Activated T-helper 1 cell treated with anti-CD3 and anti-CD28 coated beads, Interleukin-12 subunit alpha, Interleukin-12 subunit beta, Interleukin-2, Interleukin-4 antibody, amounts not matched to agents 30 ng/mL and 10 ng/mL and 1 ng/mL, durations not matched to agents 14 hours and 24 hours and 36 hours (primary cell): ENCODE measurements around the gene B3GAT1. TPM values are rescaled to one million over a fixed set of nuclear protein-coding genes. Genes with fewer than 3 reads are reported as not detected.

Experiments used
- DNase-seq: peaks from one replicate; pipeline ENCODE4 v3.0.0; 2021; ENCODE audit warnings: low spot score
- H3K27ac Mint-ChIP-seq: one replicate; pipeline ENCODE4 v1.8.0; 2021; ENCODE audit warnings: mild to moderate bottlenecking, mixed read lengths
- H3K27me3 Mint-ChIP-seq: one replicate; pipeline ENCODE4 v1.8.0; 2022; ENCODE audit warnings: mild to moderate bottlenecking, moderate library complexity, mixed read lengths; ENCODE audit not compliant: insufficient read depth
- H3K36me3 Mint-ChIP-seq: one replicate; pipeline ENCODE4 v1.8.0; 2021; ENCODE audit warnings: low read depth, mixed read lengths
- H3K4me1 Mint-ChIP-seq: one replicate; pipeline ENCODE4 v1.8.0; 2021; ENCODE audit warnings: low read depth, mixed read lengths
- H3K4me3 Mint-ChIP-seq: one replicate; pipeline ENCODE4 v1.8.0; 2021; ENCODE audit warnings: mild to moderate bottlenecking, moderate library complexity, mixed read lengths
- H3K9me3 Mint-ChIP-seq: one replicate; pipeline ENCODE4 v1.8.0; 2021; ENCODE audit warnings: mixed read lengths
- intact Hi-C: fragments of 100-400 bp; cut with micrococcal nuclease; formaldehyde crosslinking; loops from one replicate; pipeline ENCODE4 v1.15.1; 2024
- total RNA-seq: library from RNA; stranded (reverse); gene quantifications from 2 replicates; pipeline ENCODE4 v1.2.3, GENCODE V29; 2022

Gene B3GAT1
- total RNA-seq, 1 donor from 2014 or later: 0.13 TPM

DNA sequence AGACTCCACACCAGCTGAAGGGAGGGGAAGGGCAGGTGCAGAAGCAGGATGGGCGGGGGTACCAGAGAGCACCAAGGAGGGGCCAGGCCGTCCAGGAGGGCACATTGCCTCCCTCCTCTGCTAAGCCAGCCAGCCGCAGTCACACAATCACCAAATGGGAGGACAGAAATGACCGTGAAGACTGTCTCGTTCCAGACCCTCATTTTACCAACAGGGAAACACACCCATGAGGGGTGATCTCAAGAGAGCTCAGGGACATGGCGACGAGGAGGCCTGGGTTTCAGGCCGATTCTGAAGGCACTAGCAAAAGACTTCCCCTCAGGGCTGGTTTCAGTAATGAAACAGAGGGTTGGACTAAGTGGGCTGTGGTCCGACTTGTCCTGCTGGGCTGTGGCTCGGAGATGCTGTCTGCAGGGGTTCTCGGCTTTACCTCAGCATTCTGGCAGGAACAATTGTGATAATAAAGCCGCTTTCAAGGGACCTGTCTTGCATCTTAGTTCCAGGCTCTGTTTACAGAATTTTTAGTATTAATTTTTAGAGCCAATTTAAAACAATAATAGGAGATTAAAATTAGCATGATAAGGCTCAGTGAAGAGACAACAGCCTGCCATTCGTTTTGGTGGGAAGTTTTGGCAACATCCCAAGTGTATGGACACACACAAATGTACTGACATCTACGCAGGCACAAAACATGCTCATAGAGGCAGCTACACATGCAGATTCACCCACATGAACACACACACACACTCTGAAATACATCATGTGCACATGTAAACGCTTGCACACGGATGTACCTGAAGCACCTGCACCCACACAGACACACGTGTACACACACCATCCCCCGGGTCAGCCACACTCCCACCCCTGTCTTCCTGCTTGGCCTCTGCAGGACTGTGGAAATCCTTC lies 2.0 kb upstream of the B3GAT1 start:
- Mint-ChIP-seq H3K27me3 (peaks cover 68% of the 10 kb centered on the region), H3K27ac (no peak overlapping the region), H3K4me1 (peaks cover 6% of the 10 kb centered on the region), H3K4me3 (no peak overlapping the region), H3K9me3 (no peaks in the 10 kb centered on the region), H3K36me3 (no peaks in the 10 kb centered on the region)
- DNase-seq: no peak
- intact Hi-C loops: loop anchor here (5.0 kb wide), 1 partner anchor 162 kb away; the partner anchor contains the start of genes ACAD8 and THYN1

DNA sequence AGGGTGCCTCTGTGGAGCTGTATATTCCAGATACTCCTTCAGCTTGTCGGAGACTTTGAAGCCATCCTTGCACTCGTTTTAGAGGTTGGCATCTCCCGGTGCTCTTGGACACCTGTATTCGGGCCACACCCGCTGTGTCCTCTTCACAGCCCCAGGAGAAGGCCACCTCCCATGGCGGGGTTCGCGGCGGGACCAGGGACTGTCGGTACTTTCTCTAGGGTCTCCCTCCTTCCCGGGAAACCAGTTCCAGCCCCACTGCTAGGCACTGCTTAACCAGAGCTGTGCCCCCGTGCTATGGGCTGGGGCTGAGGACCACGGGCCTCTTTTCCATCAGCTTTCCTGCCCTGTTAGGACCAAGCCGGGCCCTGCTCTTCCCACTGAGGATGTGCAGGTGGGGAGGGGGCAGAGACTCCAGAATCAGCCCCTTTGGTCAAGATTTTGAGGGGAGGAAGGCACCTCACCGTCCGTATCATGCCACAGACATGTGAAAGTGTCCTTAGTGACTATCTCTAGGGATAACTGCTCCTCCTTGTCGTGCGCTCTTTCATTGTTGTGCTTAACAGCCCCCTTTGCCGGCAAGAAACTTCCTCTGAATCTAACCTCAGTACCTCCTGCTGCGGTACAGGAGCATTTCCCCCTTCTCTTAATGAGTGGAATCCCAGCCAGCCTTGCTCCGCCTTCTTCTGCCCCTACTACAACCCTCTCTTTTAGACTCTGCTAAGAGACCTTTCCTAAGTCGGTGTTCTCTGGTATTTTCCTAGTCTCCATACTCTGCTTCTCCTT lies 1.2 kb upstream of the B3GAT1 start:
- Mint-ChIP-seq H3K4me1 (peaks cover 6% of the 10 kb centered on the region), H3K36me3 (no peaks in the 10 kb centered on the region), H3K9me3 (no peaks in the 10 kb centered on the region), H3K27ac (no peak overlapping the region), H3K27me3 (peaks cover 67% of the 10 kb centered on the region), H3K4me3 (peak overlapping the region; percentile 54)
- no peak for DNase-seq
- intact Hi-C loops: loop anchor here (5.0 kb wide), 1 partner anchor 161 kb away; the partner anchor contains the start of genes ACAD8 and THYN1

DNA sequence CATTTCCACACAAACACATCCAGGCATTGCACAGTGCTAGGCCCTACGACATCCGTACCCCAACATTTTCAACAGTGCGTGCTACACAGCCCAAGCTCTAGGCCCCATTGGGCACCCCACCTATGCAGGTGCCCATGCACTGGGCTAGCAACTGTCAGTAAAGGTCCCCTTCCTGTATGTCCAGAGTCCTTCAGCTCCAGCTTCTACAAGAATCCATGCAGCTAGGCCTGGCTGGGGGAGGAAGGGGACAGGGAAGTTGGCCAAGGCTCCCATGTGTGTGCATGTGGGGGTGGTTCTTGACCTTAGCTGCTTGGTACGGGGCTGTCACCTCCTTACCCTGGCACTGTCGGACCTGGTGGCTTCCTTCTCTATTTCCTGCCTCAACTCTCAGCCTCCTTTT lies 1.3 kb downstream of the B3GAT1 start:
- H3K4me3 Mint-ChIP-seq: peak overlapping the region; percentile 50
- H3K27ac Mint-ChIP-seq: no peak overlapping the region
- intact Hi-C loops: loop anchor here (5.0 kb wide), 1 partner anchor 158 kb away; the partner anchor contains the start of genes ACAD8 and THYN1
- DNase-seq: no peak
- H3K4me1 Mint-ChIP-seq: peaks cover 6% of the 10 kb centered on the region
- H3K9me3 Mint-ChIP-seq: no peaks in the 10 kb centered on the region
- H3K27me3 Mint-ChIP-seq: peaks cover 58% of the 10 kb centered on the region
- no peaks in the 10 kb centered on the region for H3K36me3 Mint-ChIP-seq

- no peak for DNase-seq
- intact Hi-C loops: loop anchor here (5.0 kb wide), 1 partner anchor 157 kb away; the partner anchor contains the start of genes ACAD8 and THYN1
- peaks cover 6% of the 10 kb centered on the region for H3K4me1 Mint-ChIP-seq
- H3K4me3 Mint-ChIP-seq: no peak overlapping the region
- H3K27ac Mint-ChIP-seq: no peak overlapping the region
- no peaks in the 10 kb centered on the region for H3K9me3 Mint-ChIP-seq
- peaks cover 52% of the 10 kb centered on the region for H3K27me3 Mint-ChIP-seq
- H3K36me3 Mint-ChIP-seq: no peaks in the 10 kb centered on the region
Observed at GRCh38 chr11:134409552-134410429, 2.3 kb downstream of the B3GAT1 start.

- H3K4me1 Mint-ChIP-seq: no peaks in the 10 kb centered on the region
- H3K27me3 Mint-ChIP-seq: peaks cover 33% of the 10 kb centered on the region
- H3K4me3 Mint-ChIP-seq: no peak overlapping the region
- intact Hi-C loops: no loop called here
- no peaks in the 10 kb centered on the region for H3K9me3 Mint-ChIP-seq
- no peak for DNase-seq
- H3K27ac Mint-ChIP-seq: no peak overlapping the region
- H3K36me3 Mint-ChIP-seq: no peaks in the 10 kb centered on the region
Observed at GRCh38 chr11:134407923-134408322, 4.1 kb downstream of the B3GAT1 start.

DNA sequence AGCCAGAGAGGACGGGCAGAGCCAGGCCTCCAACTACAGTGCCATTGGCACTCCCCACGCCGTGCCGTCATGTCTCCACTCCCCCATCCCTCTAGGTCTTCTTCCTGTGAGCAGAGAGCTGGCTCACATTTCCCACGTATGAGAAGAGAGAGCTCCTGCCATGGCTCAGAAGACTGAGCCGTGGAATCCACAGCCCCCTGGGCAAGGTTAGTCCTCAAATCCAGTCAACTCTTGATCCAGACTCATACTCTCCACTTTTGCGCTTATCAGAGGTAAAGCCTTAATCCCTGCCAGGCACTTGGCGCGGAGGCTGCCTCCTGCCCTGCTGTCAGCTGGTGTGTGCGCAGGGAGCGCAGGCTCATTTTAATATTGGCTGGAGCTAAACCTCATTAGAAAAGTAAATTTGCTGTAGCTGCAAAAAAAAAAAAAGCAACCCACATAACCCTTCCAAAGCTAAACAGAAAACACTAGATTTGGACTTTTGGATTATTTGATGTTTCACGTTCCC lies 4.7 kb downstream of the B3GAT1 start:
- Mint-ChIP-seq H3K9me3 (no peaks in the 10 kb centered on the region), H3K4me3 (no peak overlapping the region), H3K27me3 (peaks cover 31% of the 10 kb centered on the region), H3K27ac (no peak overlapping the region), H3K36me3 (no peaks in the 10 kb centered on the region), H3K4me1 (no peaks in the 10 kb centered on the region)
- DNase-seq: no peak
- intact Hi-C loops: no loop called here

DNA sequence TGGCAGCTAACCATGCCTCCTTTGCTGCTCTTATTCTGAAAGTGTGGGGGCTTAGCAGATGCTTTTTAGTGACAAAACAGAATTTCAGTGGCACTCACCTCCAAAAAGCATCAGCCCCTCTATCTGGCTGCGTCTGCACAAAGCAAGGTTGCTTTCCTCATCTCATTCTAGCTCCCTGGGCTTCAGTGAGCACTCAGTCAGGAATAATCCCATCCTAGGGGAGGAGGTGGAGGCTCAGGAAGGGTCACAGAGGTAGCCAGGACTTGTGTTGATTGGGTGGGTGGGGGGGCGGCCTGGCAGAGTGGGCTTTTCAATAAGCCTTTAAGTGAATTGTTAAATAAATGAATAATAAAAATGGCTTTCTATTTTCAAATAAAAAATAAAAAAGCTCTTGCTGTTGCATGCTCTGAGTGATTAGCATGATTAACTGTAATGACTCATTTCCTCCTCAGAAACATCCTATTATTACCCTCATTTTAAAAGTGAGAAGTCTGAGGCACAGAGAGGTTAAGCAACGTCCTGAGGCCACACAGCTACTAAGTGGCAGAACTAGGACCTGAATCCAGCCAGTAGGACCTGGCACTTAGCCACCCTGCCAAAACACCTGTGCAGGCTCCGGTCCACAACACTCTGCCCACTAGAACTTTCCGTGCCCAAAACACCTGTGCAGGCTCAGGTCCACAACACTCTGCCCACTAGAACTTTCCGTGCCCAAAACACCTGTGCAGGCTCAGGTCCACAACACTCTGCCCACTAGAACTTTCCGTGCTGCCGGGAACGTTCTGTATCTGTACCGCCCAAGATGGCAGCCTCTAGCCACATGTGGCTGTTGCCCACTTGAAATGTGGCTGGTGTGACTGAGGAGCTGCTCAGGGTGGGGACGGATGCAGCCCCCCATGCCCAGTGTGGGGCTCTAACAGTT lies 5.5 kb downstream of the B3GAT1 start:
- H3K27ac Mint-ChIP-seq: no peak overlapping the region
- H3K4me3 Mint-ChIP-seq: no peak overlapping the region
- no peaks in the 10 kb centered on the region for H3K36me3 Mint-ChIP-seq
- peaks cover 31% of the 10 kb centered on the region for H3K27me3 Mint-ChIP-seq
- H3K4me1 Mint-ChIP-seq: no peaks in the 10 kb centered on the region
- no peaks in the 10 kb centered on the region for H3K9me3 Mint-ChIP-seq
- intact Hi-C loops: no loop called here
- DNase-seq: no peak

GRCh38 chr11:134405841-134406240 lies 6.2 kb downstream of the B3GAT1 start:
- intact Hi-C loops: no loop called here
- Mint-ChIP-seq H3K27me3 (peaks cover 24% of the 10 kb centered on the region), H3K36me3 (no peaks in the 10 kb centered on the region), H3K4me1 (no peaks in the 10 kb centered on the region), H3K27ac (no peak overlapping the region), H3K4me3 (no peak overlapping the region), H3K9me3 (no peaks in the 10 kb centered on the region)
- no peak for DNase-seq

DNA sequence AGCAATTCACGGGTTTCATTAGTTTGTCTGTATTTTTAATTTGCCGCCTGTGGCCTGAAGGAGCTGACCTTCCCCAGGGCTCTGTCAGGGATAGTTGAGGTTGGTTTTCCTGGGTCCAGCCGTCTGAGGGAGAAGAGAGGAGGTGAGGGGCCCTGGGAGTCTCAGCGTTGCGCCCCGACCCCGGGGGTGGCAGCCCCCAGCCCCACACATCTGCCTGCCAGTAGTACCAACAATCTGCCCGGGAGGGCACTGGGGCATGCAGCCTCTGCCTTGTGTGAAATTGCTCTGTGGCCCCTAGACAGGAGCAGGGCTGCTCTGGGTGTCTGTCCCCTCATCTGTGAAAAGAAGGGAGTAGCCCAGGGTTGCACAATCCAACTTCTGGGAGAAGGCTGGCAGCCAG lies 6.6 kb downstream of the B3GAT1 start:
- Mint-ChIP-seq H3K4me1 (no peaks in the 10 kb centered on the region), H3K9me3 (no peaks in the 10 kb centered on the region), H3K36me3 (no peaks in the 10 kb centered on the region), H3K27ac (no peak overlapping the region), H3K27me3 (peaks cover 20% of the 10 kb centered on the region), H3K4me3 (no peak overlapping the region)
- intact Hi-C loops: no loop called here
- DNase-seq: no peak

DNA sequence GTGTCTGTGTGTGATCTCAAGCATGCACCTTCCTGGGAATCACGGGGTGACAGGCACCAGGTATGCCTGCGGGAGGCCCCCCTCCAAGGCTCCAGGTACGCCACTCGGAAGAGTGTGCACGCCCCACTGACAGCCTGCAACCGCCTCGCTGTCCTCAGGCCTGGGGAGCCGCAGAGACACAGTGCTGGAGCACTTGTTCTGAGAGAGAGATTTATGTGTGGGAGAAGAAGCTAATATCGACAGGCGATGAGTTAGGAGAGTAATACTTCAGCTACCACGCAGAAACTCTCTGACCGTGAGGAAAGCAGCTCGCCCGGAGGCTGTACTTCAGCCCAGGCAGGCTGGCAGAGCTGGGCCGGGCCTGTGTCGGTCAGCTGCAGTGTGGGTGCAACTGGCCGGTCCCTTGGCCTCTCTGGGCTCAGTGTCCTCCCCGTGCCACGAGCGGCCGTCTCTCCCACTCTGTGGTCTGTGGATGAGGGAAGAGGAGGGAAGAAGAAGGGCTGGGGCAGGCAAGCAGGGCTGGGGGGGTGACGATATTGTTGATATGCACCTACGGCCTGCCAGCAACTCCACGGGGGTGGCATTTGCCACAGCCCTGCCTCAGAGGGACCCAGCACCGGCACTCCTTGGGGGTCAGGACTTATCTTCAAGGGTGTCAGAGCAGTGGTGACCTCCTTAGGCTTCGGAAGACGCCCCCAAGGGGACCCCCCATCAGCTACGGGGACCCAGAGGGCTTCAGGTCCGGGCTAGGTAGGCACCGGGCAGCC lies 7.3 kb downstream of the B3GAT1 start:
- intact Hi-C loops: no loop called here
- Mint-ChIP-seq H3K27me3 (peaks cover 13% of the 10 kb centered on the region), H3K4me1 (no peaks in the 10 kb centered on the region), H3K4me3 (no peak overlapping the region), H3K9me3 (no peaks in the 10 kb centered on the region), H3K27ac (no peak overlapping the region), H3K36me3 (no peaks in the 10 kb centered on the region)
- no peak for DNase-seq

DNA sequence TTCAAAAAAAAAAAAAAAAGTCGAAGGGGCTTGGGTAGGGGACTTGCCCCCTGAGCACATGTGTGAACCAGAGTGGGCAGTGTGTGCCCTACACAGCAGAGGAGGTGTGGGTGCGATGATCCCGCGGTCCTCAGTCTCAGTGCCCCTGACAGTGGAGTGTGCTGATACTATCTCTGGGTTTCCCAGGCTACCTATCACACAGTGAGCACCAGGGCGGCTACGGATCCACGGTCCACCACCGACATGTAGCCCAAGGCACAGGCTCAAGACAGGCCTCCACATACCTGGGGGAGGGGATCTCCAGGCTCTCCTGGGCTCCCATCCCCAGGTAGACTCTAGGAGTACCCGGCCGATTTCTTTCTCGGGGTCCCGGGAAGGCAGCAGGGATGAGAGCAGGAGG lies 9.1 kb downstream of the B3GAT1 start:
- H3K27ac Mint-ChIP-seq: no peak overlapping the region
- H3K4me3 Mint-ChIP-seq: no peak overlapping the region
- no peaks in the 10 kb centered on the region for H3K36me3 Mint-ChIP-seq
- DNase-seq: no peak
- intact Hi-C loops: no loop called here
- peaks cover 6% of the 10 kb centered on the region for H3K27me3 Mint-ChIP-seq
- no peaks in the 10 kb centered on the region for H3K9me3 Mint-ChIP-seq
- no peaks in the 10 kb centered on the region for H3K4me1 Mint-ChIP-seq
